Measurements from ENCODE around the gene KCNF1. TPM values are rescaled to one million over a fixed set of nuclear protein-coding genes. Genes with fewer than 3 reads are reported as not detected.

KCNF1 gene
- total RNA-seq, 1 experiment from 2014 or later: 1.3 TPM

- ChIA-PET CTCF (no interaction called here), POLR2A (ENCODE audit: unreplicated experiment) (no interaction called here)
- Histone ChIP-seq H3K9ac (ENCODE audit: low read length) (no peak overlapping the region), H3K36me3 (ENCODE audit: low read depth, low read length) (no peaks in the 10 kb centered on the region), H3K4me1 (ENCODE audit: insufficient read depth, low read length) (no peaks in the 10 kb centered on the region), H3K27ac (ENCODE audit: low read length) (no peak overlapping the region), H3K4me3 (ENCODE audit: low read length) (no peak overlapping the region), H3K79me2 (ENCODE audit: low read length) (no peaks in the 10 kb centered on the region), H4K20me1 (ENCODE audit: low read length) (no peaks in the 10 kb centered on the region), H3K9me2 (replicated peaks; ENCODE audit: low read length) (no peaks in the 10 kb centered on the region), H3K27me3 (ENCODE audit: low read length) (no peaks in the 10 kb centered on the region), H3K9me3 (ENCODE audit: low read length) (no peaks in the 10 kb centered on the region), H2AFZ (ENCODE audit: low read length) (no peak overlapping the region), H3F3A (ENCODE audit: low read length, unreplicated experiment) (no peaks in the 10 kb centered on the region), H3K4me2 (ENCODE audit: low read length) (no peak overlapping the region)
- BruUV-seq (replicated peaks): no TSS peak
- intact Hi-C loops (cut with micrococcal nuclease): no loop called here
- no peak for ATAC-seq
- DNase-seq: no peak
- TF ChIP-seq CTCF (conservative IDR thresholded peaks at IDR 0.05; ENCODE audit: low read depth, low read length) (no peak), EZH2phosphoT487 (IDR thresholded peaks at IDR 0.05; ENCODE audit: borderline replicate concordance, low read length) (no peak), EZH2 (IDR thresholded peaks at IDR 0.05; ENCODE audit: low read length, unreplicated experiment) (no peak)
Measured at GRCh38 chr2:10920764-10921388, 9.1 kb downstream of the KCNF1 start.

GRCh38 chr2:10921525-10921924 is 9.8 kb downstream of the KCNF1 start:
- no peak for TF ChIP-seq CTCF (conservative IDR thresholded peaks at IDR 0.05; ENCODE audit: low read depth, low read length)
- no peak for TF ChIP-seq EZH2phosphoT487 (IDR thresholded peaks at IDR 0.05; ENCODE audit: borderline replicate concordance, low read length)
- Histone ChIP-seq H3K4me1 (ENCODE audit: insufficient read depth, low read length) (no peaks in the 10 kb centered on the region), H4K20me1 (ENCODE audit: low read length) (no peaks in the 10 kb centered on the region), H2AFZ (ENCODE audit: low read length) (no peak overlapping the region), H3K4me3 (ENCODE audit: low read length) (no peak overlapping the region), H3K27me3 (ENCODE audit: low read length) (no peaks in the 10 kb centered on the region), H3F3A (ENCODE audit: low read length, unreplicated experiment) (no peaks in the 10 kb centered on the region), H3K9ac (ENCODE audit: low read length) (no peak overlapping the region), H3K27ac (ENCODE audit: low read length) (no peak overlapping the region), H3K36me3 (ENCODE audit: low read depth, low read length) (no peaks in the 10 kb centered on the region), H3K9me3 (ENCODE audit: low read length) (no peaks in the 10 kb centered on the region), H3K4me2 (ENCODE audit: low read length) (no peak overlapping the region), H3K9me2 (replicated peaks; ENCODE audit: low read length) (no peaks in the 10 kb centered on the region), H3K79me2 (ENCODE audit: low read length) (no peaks in the 10 kb centered on the region)
- DNase-seq (no peak), ATAC-seq (no peak)
- ChIA-PET CTCF (no interaction called here), POLR2A (ENCODE audit: unreplicated experiment) (no interaction called here)
- intact Hi-C loops (cut with micrococcal nuclease): no loop called here
- BruUV-seq (replicated peaks): no TSS peak

- Histone ChIP-seq H2AFZ (ENCODE audit: low read length) (no peak overlapping the region), H3K27me3 (ENCODE audit: low read length) (no peaks in the 10 kb centered on the region), H3K36me3 (ENCODE audit: low read depth, low read length) (no peaks in the 10 kb centered on the region), H3K9me2 (replicated peaks; ENCODE audit: low read length) (no peaks in the 10 kb centered on the region), H3K79me2 (ENCODE audit: low read length) (no peaks in the 10 kb centered on the region), H3K9ac (ENCODE audit: low read length) (no peak overlapping the region), H3K4me2 (ENCODE audit: low read length) (no peak overlapping the region), H3K4me1 (ENCODE audit: insufficient read depth, low read length) (no peaks in the 10 kb centered on the region), H3K27ac (ENCODE audit: low read length) (no peak overlapping the region), H3F3A (ENCODE audit: low read length, unreplicated experiment) (no peaks in the 10 kb centered on the region), H4K20me1 (ENCODE audit: low read length) (no peaks in the 10 kb centered on the region), H3K9me3 (ENCODE audit: low read length) (no peaks in the 10 kb centered on the region), H3K4me3 (ENCODE audit: low read length) (no peak overlapping the region)
- TF ChIP-seq EZH2phosphoT487 (IDR thresholded peaks at IDR 0.05; ENCODE audit: borderline replicate concordance, low read length) (no peak), CTCF (conservative IDR thresholded peaks at IDR 0.05; ENCODE audit: low read depth, low read length) (no peak), EZH2 (IDR thresholded peaks at IDR 0.05; ENCODE audit: low read length, unreplicated experiment) (no peak)
- DNase-seq (no peak), ATAC-seq (no peak)
- intact Hi-C loops (cut with micrococcal nuclease): no loop called here
- POLR2A ChIA-PET (ENCODE audit: unreplicated experiment): no interaction called here
- CTCF ChIA-PET: no interaction called here
- BruUV-seq (replicated peaks): no TSS peak
Measured at GRCh38 chr2:10922307-10923007, 10.7 kb downstream of the KCNF1 start.
